ENCODE data around the gene C11orf54.
"Not testable (repeated sequence)": the region's sequence is repeated elsewhere in the genome, so short reads cannot be mapped to it uniquely, and the experiment has no call there.

Gene C11orf54

DNA sequence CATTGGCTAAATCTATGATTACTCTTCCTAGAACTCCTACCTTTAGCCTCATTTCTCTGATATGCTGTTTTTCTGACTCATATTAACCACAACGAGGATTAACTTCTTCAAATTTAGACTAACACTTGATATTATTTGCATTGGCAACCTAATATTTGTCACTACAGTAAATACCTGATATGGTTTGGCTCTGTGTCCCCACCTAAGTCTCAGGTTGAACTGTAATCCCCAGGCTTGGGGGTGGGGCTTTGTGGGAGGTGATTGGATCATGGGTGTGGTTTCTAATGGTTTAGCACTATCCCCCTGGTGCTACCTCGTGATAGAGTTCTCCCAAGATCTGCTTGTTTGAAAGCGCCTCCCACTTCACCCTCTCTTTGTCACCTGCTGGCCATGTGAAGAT lies 25.5 kb downstream of the C11orf54 start:
- DNase-seq (ENCODE audit: low read depth): no peak

DNA sequence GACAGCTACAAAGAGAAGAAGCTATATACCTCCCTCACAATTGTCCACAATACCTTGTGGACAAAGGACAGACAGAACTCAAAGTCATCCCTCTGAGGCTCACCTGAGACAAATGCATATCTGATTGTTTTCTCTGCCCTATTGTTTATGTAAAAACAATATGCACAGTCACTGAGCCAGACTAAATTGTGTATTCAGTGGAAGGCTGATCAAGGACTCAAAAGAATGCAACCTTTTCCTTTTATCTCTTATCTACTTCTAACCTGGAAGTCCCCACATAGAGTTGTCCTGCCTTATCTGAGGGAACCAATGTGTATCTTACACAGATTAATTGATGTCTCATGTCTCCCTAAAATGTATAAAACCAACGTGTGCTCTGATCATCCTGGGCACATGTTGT lies 28.7 kb downstream of the C11orf54 start:
- DNase-seq (ENCODE audit: low read depth): no peak

DNA sequence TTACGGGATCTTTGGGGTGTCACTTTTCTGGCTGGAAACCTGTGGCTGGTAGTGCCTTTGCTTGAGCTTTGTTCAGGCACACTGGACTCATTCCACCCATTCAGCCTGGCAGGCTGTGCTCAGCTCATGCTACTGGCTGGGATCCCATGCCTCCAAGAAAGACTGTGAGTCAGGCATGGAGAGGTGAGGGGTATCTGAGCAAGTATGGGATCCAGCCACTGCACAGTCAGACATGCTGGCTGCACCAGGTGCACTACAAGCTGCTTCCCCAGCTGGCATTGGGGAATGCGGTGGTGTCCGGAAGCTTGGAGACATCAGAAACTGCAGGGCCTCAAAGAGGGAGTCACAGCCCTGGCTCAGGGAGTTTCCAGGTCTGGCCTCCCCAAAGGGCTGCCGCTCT lies 30.7 kb downstream of the C11orf54 start:
- DNase-seq (ENCODE audit: low read depth): no peak

DNA sequence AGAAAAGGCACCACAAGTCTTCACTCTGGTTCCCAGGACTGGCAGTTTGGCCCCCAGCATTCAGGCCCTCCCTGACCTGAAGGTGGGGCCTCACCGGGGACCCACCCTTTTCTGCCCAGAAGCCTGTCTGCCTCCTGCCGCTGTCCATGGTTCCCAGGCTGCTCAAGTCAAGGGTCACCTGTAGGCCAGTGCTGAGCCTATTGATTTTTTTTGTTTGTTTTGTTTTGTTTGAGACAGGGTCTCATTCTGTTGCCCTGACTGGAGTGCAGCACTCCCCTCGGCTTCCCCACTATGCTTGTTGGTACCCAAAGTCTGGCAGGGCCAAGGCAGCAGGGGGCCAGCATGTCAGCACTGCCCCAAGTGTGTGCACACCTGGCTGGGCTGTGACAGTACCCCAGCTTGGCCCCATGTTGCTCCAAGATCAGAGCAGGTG lies 31.6 kb downstream of the C11orf54 start:
- DNase-seq (ENCODE audit: low read depth): no peak

DNA sequence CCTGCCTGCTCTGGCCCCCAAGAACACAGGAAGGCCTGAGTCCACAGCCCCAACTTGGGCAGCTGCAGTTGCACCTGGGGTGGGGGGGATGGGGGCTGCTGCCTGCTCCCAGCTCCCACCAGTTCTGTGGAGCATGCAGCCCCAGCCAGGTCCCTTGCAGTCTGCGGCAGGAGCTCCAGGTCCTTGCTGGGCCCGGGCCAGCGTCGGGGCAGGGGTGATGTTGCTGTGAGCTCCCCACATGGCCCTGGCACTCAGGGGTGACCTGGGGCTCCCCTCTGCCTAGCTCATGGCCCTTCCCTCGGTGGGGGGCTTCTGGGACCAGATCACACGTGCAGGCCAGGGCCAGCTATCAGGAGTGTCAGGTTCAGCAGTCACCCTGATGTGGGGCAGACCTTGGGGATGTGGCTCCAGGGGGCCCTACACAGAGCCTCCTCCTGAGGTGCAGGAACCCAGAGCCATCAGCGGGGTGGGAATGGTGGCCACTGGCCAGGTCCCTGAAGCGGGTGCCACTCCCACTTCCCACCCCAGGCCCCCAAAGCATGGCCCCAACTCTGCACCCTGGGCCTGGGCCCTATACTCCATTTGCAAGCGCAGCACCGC lies 32.2 kb downstream of the C11orf54 start:
- DNase-seq (ENCODE audit: low read depth): no peak

DNA sequence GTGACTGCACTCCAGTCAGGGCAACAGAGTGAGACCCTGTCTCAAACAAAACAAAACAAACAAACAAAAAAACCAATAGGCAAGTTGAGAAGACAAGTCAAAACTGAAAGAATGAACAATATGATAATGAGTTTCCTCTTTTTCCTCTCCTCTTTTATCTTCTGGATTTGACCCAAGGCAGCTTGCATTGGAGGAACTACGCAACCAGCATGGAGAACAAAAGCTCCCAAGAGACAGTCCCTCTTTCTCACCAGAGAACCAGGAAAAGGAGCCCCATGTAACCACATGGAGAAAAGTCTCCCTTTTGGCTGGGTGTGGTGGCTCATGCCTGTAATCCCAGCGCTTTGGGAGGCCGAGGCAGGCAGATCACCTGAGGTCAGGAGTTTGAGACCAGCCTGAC lies 33.1 kb downstream of the C11orf54 start:
- DNase-seq (ENCODE audit: low read depth): not testable (repeated sequence)

DNA sequence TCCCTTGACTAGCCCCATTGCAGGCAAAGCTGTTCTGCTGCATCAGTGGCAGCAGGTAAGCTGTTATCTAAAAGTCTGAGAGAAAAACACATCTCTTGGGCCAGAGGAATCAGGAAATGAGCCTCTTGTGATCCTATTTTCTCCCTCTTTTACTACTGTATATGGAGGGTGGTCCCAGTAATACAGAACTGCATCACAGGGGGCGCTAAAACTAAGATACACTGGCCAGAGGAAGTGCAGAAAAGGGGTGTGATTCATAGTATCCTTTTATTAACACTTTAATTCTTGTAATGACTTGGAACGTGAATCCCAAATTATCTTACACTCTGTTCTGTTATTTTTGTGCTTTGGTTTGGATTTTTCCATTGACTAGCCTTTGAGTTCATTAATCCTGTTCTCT lies 33.8 kb downstream of the C11orf54 start:
- no peak for DNase-seq (ENCODE audit: low read depth)

DNA sequence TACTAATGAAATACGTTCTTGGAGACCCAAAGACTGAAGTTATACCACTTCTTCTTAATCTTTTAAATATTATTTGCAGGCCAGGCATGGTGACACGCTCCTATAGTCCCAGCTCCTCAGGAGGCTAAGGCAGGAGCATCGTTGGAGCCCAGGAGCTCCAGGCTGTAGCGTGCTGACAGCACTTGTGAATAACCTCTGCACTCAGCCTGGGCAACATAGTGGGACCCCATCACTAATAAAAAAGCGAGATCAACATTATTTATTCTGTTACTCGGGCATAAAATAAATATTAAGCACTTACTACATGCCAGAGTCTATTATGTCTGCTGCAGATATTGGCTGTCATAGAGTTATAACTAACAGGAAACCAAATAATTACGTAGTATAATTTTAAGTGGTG lies 41.9 kb downstream of the C11orf54 start:
- DNase-seq (ENCODE audit: low read depth): no peak

DNA sequence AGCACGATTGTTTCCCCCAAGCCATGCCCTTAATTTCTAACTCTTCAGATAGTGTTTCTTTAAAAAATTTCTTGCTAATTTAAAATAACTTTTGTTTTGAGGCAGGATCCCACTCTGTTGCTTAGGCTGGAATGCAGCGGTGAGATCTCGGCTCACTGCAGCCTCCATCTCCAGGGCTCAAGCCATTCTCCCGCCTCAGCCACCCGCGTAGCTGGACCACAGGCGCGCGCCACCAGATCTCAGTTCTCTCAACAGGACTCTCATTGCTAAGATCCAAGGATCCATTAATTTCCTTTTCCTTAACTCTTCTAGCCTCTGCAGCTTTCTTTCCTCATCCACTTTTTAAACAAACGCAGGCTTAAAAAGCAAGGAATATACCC lies 42.3 kb downstream of the C11orf54 start:
- DNase-seq (ENCODE audit: low read depth): no peak

DNA sequence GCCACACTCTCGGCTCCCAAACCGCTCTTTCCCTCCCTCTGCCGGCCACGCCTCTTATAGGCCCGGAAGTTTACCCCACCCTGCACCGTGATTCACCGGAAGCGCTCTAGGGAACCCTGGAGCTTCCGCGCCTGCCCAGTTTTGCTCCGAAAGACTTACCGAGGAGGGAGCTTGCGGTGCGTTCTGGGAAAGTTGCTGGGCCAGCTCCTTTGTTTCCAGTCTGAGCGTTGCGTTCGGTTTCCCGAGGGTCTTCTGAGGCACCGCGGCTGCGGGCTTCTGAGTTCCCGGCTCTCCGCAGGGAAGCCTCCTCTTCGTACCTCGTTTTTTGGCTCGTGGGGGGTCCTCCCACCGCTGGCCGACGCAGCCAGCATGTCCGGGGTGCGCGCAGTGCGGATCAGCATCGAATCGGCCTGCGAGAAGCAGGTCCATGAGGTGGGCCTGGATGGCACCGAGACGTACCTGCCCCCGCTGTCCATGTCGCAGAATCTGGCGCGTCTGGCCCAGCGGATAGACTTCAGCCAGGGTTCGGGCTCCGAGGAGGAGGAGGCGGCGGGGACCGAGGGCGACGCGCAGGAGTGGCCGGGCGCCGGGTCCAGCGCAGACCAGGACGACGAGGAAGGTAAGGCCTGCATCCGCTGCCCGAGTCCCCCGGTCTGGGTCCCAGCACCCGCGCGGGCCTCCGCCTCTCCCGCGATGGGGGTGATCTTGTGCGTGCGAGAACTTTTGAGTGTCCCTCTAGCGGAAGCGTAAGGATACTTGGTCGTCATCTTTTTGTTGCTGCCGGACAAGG lies 42.9 kb downstream of the C11orf54 start, which contains the start of gene MED17:
TSS of gene MED17 (plus strand) at position 138 of the 790 bp plus-strand sequence. CDS start at position 370, 232 bp downstream.
- peak; percentile 80 for DNase-seq (ENCODE audit: low read depth)

DNA sequence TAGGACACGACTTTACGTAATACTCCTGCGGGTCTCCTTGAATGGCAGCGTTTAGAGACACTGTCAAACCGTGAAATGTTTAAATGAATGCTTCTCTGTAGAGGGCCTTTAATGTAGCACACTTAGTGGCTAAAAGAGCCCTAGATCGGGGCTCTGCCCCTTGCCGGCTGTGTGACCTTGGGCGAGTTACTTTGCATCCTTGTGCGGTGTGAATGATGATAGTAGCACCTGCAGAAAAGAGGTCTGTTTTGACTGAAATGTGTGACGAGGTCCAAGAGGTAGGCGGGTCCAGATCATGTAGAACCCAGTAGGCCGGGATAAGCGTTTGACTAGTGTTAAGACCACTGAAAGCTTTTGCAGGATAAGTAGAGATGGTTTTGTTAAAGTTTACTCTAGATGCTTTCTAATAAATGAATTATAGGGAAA lies 43.5 kb downstream of the C11orf54 start:
- DNase-seq (ENCODE audit: low read depth): no peak

DNA sequence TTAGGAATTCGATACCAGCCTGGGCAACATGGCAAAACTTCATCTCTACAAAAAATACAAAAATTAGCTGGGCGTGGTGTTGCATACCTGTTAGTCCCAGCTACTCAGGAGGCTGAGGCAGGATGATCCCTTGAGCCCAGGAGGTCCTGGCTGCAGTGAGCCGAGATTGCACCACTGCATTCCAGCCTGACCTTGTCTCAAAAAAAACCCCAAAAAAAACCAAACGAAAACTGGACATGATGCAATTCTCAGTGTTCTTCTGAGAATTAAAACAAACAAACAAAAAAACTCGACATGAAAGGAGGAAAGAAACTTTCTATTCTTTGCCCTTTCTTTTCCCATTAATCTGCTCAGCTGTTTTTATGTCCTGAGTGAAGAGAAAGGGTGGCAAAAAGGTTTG lies 50.0 kb downstream of the C11orf54 start:
- no peak for DNase-seq (ENCODE audit: low read depth)

DNA sequence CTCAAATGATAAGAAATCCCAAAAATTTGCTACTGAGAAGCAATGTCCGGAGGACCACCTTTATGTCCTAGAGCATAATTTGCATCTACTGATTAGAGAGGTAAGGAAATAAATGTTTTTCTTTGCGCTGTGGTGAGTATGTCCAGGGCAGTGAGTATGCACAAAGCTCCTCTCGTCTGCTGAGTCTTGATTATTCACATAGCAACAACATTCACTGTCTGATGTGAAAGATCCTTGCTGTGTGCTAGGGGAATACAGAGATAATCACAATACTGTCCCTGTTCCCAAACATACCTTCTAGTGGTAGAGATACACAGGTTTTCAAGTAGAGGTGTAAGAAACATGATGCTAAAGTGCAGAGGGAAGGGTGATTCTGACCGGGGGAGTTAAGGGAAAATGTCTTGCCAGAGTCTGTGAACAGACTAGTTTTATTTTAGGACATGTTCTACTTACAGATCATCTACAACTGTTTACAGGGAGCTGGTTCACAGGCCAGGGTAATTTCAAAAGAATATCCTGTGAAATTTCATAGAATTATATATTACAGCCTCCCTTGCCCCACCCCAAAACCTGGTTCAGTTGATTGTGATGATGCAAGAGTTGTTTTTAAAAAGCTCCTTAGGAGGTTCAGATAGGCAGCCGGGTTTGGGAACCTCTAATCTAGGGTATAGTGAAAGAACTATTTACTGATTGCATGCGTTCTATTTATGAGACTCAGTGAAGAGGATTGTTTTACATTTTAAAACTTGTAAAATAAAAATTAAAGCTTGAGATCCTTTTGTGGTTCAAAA lies 55.2 kb downstream of the C11orf54 start:
- DNase-seq (ENCODE audit: low read depth): no peak

DNA sequence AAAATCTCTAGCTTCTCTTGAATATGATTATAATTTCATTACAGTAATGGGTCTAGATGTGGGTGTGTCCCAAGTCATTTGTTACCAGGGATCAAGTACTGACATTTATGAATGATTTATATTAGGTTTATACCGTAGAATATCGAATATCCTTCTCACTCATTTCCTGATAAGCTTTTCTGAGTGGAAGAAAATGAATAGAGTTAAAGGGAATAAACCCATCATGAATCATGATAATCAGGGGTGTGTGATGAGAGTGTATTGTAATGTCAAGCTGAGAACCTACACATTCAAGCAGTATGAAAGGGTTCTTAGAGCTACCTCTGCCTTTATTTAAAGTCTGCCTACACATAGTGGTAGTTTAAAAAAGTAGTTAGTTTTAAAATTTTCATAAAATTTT lies 59.9 kb downstream of the C11orf54 start:
- no peak for DNase-seq (ENCODE audit: low read depth)

DNA sequence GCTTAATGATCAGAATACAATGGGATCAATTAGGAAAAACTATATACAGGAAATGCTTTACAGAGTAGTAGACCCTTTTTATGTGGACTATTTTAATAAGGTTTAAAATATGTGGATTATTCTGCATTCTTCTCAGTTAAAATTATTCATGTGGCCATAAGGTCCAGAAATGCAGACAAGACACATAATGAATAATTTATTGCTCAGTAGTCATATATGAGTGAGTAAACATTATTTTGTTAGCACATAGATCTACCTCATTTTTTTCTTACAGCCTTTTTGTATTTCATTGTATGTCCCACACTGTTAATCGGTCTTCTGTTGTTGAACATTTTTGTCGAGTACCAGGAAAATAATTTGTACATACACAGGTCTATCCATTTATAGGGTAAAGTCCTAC lies 63.4 kb downstream of the C11orf54 start:
- no peak for DNase-seq (ENCODE audit: low read depth)

DNA sequence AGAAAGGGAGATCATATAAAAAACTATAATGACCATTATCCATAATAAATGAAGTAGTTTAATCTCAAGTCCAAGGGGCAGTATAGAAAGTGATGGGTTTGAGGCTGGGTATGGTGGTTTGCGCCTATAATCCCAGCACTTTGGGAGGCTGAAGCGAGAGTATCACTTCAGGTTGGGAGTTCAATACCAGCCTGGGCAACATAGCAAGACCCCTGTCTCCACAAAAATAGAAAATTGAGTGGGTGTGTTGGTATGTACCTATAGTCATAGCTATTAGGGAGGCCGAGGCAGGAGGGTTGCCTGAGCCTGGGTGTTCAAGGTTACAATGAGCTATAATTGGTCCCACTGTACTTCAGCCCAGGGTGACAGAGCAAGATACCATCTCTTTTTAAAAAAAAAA lies 66.5 kb downstream of the C11orf54 start:
- no peak for DNase-seq (ENCODE audit: low read depth)

DNA sequence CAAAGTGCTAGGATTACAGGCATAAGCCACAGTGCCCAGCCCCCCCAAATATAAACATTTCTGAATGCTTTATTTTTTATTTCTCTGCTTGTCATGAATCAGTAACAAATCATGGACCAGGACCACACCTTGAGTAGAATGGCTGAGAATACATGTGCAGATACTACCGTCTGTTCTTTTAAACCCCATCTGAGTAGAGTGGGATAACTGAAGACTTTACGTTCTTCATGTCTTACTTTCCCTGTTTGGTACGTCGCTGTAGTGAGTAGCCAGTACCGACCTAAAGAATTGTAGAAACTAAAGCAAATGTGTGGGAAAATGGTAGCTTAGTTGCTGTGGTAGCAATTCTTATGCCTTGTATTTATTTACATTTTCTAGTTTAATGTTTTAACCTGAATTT lies 72.5 kb downstream of the C11orf54 start:
- no peak for DNase-seq (ENCODE audit: low read depth)
